Globus pallidus (tissue), 1 donor: ENCODE results near the gene ZFPM1.
"Not testable (repeated sequence)": the region's sequence is repeated elsewhere in the genome, so short reads cannot be mapped to it uniquely, and the experiment has no call there.

Experiments
- DNase-seq: peaks from one replicate; pipeline ENCODE4 v3.0.0-alpha.2; 2015; ENCODE audit warnings: low spot score

ZFPM1 gene

DNA sequence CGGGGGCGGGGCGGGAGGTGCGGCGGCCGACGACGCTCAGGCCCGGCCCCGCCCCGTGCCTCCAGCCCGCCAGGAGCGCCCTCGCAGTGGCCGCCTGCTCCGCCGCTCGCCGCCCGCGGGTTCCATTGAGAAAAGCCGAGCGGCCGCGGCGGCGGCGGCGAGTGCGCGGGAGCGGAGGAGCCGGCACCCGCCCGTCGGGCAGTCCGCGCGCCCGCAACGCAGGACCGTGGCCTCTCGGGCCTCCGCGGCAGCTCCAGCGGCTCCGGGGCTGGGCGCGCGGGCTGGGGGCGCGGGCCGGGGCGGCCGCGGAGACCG, at the start of gene ZFPM1:
Gene ZFPM1 (plus strand): TSS at position 64 of the 315 bp plus-strand sequence. CDS start 359 bp downstream, outside the sequence.
- no peak for DNase-seq

DNA sequence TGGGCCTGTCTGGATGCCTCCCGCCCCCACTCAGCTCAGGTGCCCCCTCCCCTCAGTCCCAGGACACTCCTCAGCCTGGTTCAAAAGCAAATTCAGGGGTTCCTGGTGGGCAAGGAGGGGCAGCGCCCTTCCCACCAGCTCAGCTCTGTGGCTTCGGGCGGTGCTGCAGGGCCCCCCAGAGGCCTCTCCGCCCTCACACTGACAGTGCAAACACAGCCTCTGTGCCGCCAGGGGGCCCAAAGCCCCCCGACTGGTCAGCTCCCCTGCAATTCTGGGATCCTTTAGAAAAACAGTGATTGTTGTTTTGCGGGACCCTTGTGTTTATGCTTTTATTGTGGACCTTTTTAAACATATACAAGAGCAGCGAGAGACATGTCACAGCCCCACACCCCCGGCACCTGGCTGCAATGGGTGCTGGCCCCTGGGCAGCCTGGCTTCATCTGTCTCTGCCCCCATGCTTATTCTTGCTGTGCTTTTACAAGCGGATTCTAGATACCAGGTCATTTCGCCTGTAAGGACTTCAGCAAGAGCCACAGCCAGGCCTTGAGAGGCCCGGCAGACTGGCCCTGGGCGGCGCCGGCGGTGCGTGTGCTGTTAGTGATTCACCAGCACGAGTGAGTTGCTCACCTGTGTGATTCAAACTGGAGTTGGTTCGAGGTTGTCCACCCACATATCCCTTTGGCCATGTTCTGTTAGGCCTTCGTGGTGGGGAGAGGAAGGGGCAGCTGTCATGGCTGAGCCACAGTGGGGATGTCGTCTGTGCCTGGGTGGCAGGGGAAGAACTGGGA, 49.1 kb upstream of the ZFPM1 start:
- no peak for DNase-seq

DNA sequence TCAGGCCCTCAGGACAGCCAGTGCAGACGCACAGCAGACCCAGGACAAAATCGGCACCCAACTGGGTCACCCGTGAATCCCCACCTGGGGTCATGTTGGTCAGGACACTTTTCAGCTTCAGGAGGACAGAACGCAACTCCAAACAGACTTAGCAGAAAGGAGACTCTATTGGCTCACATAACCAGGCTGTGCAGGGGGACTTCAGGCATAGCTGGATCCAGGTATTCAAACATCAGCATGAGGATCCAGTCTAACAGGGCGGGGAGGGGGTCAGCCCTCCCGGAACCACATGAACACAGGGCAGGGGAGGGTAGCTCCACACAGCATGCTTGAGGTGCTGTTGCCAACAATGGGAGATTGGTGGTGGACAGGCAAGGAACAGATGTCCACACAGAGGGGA, 48.3 kb upstream of the ZFPM1 start:
- no peak for DNase-seq

DNA sequence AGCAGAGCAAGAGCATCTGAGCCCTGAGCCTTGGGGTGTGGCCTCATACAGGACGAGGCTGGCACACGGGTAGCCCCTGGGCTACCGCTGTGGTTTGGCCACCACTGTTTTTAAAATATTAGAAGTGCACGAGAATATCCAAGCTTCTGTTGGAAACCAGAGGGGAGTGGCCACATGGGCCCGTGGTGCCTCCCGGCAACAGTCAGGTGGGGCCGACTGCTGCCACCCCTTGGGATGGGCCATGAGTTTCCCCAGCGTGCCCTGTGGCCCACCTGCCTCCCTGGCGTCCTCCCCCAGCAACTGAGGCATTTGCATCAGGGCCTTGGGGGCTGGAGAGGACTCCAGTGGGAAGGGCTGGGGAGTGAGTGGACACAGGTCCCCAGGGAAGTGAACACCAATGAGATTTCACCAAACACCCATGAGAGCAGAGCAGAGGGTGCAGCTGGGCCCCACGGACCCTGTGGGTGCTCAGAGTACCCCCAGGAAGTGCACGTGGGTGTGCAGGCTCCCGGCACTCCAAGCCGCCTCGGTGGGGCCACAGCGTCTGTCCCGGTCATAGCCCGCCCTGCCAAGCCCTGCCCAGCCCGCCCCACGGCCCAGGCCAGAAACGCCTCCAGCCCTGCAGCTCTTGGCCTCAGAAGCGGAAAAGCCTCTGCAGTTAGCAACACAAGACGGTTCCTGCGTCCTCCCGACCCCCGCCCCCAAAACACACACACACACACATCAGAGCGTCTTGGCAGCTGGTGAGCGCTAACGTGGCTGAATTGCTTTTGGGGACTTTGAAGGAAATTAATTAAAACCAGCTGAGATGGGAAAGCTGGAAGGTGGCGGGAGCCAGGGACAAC, 47.6 kb upstream of the ZFPM1 start:
- DNase-seq = no peak

DNA sequence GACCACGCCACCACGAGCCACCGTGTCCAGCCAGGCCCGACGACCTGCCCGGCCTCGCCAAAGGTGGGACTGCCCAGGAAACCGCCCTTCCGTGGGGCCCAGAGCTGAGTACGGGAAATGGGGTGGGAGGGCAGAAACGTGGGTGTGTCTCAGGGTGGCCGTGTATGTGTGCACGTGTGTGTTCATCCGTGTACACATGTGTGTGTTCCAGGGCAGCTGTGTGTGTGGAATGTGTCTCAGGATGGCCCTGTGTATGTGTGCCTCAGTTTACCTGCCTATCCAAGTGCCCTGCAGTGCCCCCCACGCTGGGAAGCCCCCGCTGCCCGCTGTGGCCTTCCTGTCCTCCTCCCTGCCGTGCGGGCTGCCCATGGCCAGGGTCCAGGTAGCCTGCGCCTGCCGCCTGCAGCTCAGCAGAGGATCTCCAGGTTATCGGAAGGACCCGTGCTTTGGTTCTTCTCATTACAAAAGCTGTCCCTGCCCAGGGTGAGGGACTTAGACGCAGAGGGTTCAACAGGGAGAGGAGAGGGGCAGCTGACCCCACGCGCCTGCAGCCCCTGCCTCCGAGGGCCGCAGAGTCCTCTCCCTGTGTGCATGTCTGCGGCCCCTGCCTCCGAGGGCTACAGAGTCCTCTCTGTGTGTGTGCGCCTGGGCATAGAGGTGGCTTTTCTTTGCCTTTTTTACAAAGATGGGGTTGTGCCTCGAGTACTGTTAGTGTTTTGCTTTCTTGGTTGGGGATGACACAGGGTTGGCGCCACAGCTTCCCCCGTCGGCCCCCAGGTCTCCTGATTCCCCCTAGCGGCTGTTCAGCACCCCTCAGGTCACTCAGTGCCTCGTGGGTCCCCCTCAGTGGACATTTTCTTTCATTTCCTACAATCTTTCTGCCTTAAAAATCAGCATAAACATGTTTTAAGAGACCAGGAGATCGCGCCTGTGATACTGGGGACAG, 46.7 kb upstream of the ZFPM1 start:
- no peak for DNase-seq

DNA sequence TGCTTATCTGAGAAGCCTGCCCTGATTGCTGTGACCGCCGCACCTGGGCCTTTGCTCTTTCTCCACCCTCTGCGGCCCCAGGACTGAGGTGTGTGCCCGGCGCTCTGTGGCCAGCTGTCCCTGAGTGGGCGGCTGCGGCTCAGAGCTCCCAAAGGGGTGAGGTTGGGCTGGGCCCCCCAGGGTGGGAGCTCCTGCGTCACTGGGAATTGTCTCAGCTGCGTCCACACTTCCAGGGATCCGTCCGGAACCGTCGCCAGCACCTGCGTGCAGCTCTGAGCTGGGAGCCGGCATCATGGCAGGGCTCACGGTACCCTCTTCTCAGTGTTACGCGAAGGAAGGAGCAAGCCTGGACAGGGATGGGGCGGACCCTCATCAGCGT, 46.0 kb upstream of the ZFPM1 start:
- DNase-seq = no peak

DNA sequence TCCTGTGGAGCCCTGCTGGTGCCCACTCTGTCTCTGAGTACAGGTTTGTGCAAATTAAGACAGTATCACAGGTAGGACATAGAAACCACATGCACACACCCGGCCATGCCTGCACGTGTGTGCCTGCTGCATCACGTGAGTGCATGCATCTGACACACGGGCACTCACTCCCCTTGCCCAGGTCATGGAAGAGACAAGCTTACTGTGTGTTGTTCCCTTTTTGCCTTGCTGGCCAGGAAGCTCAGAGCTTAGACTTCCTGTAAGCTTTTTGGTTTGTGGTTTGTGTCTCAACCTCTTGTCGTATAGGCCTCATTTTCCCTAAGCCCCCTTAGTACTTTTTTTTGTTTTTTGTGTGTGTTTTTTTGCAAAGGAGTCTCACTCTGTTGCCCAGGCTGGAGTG, 45.3 kb upstream of the ZFPM1 start:
- no peak for DNase-seq

DNA sequence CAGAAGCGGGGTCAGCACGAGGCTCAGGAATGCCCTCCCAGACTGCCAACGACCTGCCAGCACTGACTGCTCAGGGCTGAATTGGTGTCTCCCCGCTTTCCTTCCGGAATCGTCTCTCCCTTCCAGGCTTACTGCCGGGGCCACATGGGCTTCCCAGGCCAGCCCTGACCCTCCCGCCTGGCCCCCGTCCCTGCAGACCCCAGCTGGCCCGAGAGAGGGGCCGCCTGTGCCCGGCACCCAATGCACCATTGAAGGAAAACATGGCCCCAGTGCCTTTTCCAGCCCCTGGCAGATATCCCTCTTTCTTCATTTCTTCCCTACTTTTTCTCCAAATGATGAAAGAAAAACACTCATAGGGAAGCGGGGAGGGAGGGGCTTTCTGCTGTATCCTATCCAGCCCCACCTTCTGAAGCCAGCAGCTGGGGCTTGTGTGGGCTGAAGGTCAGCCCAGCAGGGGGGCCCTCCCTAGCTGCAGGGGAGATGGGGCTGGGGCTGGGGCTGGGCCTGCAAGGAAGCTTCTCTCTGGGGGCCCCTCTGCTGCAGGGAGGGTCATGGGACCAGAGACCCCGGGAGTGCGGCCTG, 44.4 kb upstream of the ZFPM1 start:
- no peak for DNase-seq

DNA sequence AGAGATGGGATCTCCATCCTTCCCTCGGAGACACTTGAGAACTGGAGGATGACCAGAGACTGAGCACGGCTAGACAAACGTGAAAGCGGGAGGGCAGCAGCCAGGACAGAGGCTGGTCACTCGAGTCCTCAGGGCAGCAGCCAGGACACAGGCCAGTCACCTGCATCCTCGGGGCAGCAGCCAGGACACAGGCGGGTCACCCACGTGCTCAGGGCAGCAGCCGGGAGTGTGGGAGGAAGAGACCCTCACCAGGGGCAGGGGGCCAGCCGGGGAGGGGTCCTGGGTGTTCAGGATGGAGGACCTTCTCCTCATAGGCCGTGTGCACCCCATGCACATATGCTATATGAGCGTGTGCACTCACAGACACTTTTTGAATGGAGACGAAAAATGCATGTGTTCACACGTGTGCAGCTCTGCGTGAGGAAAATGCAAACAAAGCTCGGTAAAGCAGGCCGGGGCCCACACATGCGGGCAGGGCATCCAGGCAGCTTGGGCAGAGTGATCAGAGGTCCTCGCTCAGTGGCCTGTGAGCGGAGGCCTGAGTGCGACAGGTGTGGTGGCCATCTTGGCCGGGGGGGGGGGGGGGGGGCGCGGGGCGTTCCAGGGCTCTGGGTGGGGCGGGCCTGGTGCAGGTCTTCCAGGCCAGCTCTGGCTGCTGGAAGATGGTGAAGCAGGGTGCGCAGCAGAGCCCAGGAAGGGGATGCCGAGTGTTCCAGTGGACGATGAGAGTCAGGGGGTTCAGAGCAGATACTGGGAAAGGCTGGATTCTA, 43.6 kb upstream of the ZFPM1 start:
- no peak for DNase-seq

DNA sequence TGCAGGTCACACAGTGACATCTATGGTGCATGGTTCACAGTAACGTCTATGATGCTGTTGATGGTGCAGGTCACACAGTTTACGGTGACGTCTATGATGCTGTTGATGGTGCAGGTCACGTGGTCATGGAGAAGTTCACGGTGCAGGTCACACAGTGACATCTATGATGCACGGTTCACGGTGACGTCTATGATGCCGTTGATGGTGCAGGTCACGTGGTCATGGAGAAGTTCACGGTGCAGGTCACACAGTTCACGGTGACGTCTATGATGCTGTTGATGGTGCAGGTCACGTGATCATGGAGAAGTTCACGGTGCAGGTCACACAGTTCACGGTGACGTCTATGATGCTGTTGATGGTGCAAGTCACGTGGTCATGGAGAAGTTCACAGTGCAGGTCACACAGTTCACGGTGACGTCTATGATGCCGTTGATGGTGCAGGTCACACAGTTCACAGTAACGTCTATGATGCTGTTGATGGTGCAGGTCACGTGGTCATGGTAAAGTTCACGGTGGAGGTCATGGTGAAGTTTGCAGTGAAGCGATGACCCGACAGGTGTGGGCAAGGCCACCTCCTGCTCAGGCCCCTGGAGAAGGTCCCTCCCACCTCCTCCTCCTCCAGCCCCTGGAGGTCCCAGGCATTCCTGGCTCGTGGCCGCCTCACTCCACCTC, 42.6 kb upstream of the ZFPM1 start:
- not testable (repeated sequence) for DNase-seq

DNA sequence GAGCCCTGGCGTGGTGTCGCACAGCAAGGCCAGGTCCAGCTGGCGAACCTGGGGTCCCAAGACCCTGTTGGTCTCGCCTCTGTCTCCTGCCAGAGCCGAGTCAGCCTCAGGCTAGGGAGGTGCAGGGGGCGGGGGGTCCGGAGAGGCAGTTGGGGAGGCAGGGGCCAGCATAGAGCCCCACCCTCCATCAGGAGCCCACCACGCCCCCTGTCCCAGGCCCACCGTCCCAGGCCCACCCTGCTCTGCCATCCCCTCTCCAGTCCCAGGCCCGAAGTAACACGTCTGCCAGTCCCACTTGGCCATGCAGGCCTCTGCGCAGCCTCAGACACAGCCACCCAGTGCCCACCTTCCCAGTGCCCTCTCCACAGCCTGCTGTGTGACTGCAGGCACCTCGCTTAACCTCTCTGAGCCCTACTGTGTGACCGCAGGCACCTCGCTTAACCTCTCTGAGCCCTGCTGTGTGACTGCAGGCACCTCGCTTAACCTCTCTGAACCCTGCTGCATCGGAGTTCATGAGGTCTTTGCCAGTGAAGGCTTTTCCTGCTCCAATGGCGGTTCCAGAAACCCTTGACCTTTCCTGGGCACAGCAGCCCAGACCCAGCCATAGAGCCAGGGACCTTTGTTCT, 41.0 kb upstream of the ZFPM1 start:
- DNase-seq = no peak

DNA sequence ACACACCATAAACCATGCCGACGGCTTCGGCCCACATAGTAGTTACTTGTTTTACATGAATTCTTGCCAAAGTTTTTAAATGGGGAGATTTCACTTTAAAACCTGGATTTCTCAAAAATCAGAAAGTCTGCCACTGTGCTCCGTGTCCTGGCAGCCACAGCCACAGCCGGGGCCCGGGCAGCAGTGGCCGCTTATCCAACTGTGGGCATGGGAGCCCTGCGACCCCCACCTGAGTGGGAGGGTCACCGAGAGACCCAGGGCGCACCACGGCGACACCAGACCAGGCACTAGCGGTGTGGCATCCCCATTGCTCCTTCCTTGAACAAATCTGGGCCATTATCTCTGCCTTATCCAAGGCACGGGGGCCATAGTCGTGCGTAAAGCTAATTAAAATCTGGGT, 40.3 kb upstream of the ZFPM1 start:
- DNase-seq = no peak

DNA sequence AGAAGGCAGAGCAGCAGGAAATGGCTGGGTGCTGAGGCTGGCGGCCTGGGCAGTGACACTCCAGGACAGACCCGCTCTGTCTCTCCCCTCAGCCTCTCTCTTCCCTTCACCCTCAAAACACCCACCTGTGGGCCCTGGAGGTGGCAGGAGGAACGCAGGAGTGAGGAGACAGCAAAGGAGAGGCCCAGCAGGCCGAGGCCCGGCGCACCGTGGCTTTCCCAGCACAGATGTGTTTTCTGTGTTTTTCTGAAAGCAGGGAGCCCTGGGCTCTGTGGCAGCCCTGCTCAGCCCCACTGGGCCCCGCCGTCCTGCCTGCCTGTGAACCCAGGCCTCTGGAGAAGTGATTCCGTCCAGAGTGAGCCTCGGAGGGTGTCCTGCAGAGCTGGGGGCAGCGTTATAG, 39.8 kb upstream of the ZFPM1 start:
- no peak for DNase-seq

DNA sequence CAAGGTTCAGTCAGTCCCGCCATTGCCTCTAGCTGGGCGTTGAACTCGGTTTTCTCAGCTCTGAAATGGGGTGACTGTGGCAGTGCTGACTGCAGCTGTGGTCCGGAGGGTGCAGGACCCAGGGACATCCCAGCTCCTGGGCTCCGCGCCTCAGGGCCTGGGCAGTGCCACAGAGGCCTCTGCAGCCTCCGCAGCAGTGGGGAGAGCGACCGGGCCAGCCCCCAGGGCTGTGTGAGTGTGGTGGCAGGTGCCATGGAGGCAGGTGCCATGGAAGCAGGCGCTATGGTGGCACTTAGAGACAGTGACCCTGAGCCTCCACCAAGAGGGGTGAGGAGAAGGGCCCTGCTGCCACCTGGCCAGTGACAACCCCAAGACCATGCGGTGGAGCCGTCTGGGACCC, 39.4 kb upstream of the ZFPM1 start:
- DNase-seq = no peak

DNA sequence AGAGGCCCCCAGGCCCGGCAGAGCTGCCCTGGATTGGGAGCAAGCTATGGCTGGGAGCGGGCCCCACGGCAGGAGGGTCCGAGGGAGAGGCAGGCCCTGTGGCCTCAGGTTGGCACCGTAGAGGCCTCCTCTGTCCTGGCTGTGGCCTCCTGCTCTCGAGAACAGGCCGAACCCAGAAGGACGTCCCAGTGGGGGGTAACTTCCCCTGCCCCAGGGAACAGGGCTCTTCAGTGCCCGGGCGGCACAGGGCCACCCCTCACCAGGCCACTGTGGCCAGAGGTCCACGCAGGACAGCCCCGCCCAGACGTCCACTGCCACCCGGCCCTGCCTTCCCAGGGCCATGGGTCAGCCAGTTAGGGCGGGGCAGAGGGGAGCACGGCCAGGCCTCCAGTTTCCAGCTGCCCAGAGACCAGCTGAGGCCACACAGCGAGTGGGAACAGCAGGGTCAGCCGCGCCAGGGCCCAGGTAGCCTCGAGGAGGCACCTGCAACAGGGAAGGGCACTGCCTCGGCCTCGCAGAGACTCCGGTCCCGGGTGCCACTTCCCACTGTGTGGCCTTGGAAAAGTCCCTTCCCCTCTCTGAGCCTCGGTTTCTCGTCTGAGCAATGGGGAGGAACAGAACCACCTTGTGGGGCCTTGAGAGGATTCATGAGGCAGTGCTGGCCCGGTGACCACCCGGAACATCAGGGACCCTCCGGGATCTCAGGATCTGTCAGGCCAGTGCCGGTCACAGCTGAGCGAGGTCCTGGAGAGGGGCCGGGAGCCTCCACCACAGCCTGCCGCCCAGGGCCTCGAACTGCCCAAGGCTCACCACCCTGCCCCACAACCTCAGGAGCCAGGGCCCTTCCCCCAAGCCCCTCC, 38.3 kb upstream of the ZFPM1 start:
- no peak for DNase-seq

DNA sequence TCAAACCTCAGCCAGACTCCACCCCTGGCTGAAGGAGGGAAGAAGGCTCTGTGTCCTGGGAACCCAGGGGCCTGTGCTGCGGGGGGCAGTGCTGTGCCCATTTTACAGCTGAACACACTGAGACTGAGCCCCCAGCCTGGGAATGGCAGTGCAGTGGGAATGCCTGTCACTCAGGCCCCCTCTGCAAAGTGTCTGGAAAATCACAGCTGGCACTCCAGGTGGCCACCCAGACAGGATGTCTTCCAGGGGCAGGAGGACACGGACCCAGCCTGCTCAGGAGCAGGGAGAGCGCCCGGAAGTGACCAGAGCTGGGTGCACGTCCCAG, 37.7 kb upstream of the ZFPM1 start:
- no peak for DNase-seq

DNA sequence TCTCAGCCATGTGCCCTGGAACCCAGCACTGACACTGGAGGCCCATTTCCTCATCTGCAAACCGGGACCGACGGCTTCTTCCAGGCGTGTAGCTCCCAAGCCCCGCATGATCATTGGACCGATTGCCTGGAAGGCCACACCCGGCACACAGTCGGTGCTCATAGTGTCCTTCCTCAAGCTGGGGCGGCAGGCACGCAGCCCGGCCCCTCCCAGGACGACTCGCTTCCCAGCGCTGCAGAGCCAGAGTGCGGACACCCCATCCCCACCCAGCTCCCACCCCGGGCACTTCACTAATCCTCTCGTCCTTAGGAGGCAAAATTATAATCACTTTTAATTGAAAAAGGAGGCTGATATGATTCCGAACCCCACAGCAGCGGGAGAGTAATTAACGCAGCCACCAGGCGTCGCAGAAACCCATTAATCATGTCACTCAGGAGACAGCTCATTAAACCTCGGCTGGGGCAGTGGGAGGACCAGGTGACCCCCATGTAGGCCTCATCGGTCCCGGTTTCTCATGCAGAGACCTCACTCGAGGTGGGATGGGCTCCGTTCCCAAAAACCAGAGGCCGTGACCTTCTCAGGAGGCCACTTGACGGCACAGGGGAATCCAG, 37.3 kb upstream of the ZFPM1 start:
- no peak for DNase-seq

DNA sequence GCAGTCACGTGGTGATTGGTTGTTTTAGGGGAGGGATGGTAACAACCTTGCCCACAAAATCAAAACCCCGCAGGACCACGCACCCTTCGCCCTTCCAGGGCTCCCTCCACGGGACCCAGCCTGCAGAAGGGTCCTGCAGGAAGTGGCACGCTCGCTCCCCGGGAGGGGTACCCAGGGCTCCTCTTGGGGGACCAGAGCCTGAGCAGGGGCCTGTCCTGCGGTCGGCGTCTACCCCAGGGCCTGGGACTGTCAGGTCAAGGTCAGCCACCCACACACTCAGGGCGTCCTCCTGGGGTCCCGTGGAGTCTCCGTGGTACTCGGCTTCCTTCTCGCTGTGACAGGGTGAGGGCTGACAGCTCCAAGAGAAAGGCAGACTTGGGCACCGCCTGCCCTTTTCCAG, 36.4 kb upstream of the ZFPM1 start:
- no peak for DNase-seq
